GM12801 (cell line): ENCODE measurements around the gene IFITM2.

Experiments used
- TF ChIP-seq, protein P1 (sequence below): IDR thresholded peaks from one replicate; pipeline ENCODE4 v1.5.1; 2011; ENCODE audit warnings: control low read depth; ENCODE audit not compliant: insufficient read length; ENCODE audit errors: extremely low read depth

The IFITM2 gene

DNA sequence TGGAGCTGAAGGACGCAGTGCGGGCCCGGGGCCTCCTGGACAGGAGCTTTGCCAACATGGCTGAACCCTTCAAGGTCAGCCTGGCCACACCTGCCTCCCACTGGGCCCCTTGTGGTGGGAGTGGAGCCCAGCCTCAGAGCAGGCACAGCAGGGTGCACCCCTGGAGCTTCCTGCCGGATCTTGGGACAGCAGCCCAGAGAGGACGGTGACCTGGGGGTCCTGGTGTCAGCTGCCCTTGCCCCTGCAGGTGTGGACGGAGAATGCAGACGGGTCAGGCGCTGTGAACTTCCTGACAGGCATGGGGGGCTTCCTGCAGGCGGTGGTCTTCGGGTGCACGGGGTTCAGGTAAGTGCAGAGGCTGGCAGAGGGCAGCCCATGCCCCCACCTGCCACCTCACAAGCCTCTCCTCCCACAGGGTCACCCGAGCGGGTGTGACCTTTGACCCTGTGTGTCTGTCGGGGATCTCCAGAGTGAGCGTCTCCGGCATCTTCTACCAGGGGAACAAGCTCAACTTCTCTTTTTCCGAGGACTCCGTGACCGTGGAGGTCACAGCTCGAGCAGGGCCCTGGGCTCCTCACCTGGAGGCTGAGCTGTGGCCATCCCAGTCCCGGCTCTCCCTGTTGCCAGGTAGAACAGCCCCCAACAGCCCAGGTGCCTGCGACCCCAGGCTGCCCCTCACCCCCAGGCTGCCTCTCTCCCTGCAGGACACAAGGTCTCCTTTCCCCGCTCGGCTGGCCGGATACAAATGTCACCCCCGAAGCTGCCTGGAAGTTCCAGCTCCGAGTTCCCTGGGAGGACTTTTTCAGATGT is 13.6 kb upstream of the IFITM2 start:
- TF ChIP-seq, protein P1, sequence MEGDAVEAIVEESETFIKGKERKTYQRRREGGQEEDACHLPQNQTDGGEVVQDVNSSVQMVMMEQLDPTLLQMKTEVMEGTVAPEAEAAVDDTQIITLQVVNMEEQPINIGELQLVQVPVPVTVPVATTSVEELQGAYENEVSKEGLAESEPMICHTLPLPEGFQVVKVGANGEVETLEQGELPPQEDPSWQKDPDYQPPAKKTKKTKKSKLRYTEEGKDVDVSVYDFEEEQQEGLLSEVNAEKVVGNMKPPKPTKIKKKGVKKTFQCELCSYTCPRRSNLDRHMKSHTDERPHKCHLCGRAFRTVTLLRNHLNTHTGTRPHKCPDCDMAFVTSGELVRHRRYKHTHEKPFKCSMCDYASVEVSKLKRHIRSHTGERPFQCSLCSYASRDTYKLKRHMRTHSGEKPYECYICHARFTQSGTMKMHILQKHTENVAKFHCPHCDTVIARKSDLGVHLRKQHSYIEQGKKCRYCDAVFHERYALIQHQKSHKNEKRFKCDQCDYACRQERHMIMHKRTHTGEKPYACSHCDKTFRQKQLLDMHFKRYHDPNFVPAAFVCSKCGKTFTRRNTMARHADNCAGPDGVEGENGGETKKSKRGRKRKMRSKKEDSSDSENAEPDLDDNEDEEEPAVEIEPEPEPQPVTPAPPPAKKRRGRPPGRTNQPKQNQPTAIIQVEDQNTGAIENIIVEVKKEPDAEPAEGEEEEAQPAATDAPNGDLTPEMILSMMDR: no peak

DNA sequence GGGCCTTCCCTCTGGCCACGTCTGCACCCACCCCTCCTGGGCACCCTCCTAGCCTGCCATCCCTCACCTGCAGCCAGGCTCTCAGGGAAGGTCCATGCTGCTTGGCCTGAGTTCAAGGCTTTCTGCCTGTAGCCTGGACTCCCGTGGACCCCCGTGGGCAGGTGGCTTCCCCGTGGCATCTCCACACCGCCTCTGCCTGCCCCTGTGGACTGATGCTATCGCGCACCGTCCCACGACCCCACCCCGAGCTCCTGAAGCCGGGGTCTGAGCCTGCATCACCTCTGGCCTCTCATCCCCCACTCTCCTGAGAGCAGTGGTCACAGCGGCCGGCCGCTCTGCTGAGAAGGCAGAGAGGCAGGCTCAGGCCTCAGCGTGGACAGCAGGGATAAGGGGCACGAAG is 12.8 kb upstream of the IFITM2 start:
- TF ChIP-seq, protein P1: no peak

GRCh38 chr11:295351-296170 is 12.1 kb upstream of the IFITM2 start:
- TF ChIP-seq, protein P1: no peak

- TF ChIP-seq, protein P1: no peak
Observed at GRCh38 chr11:296171-297050, 11.2 kb upstream of the IFITM2 start.

DNA sequence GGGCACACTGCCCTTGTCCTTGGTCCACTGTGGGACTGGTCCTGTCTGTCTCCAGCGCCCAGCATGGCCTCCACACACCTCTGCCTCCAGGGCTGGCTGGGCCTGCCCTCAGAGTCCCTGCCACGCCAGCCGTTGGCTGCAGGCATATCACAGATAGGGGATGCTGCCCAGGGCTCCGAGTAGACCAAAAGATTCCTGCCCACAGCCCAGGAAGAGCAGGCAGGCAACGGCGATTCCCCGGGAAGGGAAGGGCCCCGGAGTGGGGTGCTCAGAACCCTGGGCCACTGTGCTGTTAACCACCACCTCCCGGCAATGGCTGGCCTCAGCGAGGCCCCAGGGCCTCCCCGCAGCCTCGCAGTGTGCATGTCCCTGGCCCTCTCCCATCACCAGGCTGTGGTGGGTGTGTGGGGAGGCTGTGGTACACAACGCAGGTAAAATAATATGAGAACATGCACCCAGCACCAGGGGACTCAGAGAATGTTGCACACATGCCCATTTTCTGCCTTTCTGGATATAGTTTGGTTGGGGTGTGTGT is 10.5 kb upstream of the IFITM2 start:
- TF ChIP-seq, protein P1: no peak

GRCh38 chr11:297586-298405 is 9.8 kb upstream of the IFITM2 start:
- TF ChIP-seq, protein P1: no peak
